Measurements from ENCODE around the gene RASGRF2.

The RASGRF2 gene

DNA sequence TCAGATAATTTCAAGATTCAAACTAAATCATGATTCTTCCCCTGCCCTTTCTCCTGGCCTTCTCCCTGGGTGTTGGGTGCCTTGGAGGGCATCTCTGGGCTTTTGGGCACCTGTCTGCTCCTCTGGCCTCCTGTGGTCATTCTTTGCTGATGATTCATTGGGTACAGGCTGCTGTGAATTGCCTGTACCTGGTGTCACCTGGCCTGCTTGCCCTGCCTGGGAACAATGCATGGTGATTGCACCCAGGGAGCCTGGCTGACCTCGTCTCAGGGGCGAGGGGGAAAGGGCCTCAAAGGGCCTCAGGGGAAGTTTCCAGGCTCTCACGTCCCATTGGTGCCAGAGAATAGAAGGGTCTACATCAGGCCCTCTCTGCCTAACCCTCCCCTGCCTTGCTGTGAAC, 252.9 kb downstream of the RASGRF2 start:
- peak; percentile 76 for DNase-seq

DNA sequence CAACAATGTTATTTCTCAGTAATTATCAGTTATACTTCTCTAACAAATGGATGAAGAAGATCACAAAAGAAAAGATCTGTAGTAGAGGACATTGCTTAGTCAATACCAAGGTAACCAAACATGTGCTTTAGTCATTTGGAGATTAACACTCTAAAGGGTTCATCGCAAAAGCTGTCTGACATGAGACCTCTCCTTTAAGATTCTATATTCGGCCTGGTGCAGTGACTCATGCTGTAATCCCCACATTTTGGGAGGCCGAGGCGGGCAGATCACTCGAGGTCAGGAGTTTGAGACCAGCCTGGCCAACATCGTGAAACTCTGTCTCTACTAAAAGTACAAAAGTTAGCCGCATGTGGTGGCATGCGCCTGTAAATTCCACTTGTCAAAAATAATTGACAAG, 254.7 kb downstream of the RASGRF2 start:
- DNase-seq: no peak

DNA sequence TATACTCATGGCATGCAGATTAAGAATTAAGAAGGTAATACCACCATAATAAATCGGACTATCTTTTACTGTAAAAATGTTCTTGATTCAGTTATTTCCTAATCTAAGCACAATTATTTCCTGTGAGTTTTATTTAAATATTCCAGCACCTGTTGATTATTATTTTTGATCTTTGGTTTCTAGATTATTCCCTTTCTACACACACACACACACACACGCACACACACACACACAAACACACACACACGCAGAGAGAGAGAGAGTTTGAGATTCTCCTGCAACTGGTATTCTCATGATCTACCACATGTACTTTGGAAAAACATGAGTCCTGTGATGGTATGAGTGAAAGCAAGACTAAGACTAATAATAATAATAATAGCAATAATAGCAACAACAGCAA, 256.0 kb downstream of the RASGRF2 start:
- no peak for DNase-seq

DNA sequence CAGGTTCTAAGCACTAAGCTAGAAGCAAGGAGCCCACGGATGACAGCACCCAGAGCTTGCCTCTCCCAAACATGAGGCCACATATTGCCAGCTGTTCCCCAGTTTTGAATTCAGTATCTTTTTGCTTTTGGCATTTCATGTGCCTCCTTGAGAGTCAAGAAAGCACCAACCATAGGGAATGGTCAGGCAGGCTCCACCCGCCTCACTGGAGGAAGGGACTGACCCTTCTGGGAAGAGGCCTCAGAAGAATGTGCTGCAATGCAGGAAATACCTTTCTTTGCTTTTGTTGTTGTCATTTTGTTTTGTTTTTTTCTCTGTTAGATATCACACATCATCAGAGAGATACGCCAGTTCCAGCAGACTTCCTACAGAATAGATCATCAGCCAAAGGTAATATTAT, 259.2 kb downstream of the RASGRF2 start:
- DNase-seq: no peak

DNA sequence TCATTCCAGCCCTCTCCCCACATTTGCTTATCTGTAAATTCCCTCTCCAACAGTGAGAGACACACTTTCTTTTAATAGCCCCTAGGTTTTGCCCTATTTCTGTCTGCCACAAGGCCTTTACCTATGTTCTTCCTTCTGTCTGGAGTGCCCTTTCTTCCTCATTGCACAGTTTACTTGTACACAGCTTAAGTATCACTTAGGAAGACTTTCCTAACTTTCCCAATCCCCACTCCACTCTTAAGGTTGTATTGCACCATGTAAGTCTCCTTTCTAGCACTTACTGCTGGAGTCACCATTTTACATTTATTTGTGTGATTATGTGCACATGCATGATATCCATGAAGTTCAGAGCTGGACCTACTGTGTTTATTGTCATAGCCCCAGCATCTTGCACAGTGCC, 262.1 kb downstream of the RASGRF2 start:
- no peak for DNase-seq

DNA sequence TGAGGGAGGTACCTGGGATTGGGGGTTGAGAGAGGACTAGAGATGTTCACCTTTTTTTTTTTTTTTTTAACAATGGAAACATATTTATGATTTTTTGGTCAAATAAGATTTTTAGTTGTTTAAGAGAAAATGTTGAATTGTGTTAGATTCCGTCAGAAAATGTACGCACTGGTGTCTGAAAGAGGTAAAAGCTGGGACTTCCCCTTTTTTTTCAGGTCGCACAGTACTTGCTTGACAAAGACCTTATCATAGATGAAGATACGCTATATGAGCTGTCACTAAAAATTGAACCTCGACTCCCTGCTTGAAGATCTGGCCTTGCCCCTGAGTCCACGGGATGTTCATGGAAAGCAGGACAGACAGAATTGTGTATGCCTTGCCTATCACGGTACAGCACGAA, 265.3 kb downstream of the RASGRF2 start:
- DNase-seq: no peak

DNA sequence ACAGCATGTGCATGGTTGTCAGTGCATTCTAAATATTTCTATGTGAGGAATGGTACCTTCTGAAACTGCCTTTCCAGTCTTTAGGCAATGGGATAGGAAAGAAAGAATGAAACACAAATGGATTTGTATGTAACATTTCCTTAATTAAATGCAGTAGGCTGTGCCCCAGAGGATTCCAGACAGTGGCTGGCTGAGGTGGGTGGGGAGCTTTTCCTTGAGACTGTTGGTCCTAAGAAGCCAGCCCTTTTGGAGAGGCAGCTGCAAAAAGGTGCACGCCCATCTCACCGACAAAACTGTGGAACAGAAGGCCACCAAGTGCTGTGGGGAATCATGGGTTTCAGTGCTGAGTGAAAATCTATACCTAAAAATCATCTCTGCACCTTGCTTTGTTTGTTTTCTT, 266.1 kb downstream of the RASGRF2 start:
- no peak for DNase-seq

DNA sequence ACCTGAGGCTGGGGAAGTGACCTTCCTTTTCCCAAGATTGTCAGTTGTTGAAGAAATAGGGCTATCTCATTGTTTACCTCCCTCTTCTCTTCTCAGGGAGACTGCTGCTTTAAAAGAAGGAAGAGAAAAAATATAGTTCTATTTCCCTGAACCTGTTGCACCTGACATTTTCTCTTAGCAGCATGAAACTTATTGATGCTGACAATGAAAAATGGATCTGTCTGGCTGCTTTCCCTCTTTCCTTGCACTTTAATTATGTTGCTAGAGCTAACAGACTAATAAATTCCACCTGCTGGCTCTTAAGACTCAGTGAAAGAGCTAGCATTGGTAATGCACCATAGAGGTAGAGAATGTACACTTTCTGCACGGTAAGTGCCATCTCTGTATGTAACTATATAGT, 266.8 kb downstream of the RASGRF2 start:
- DNase-seq: no peak

DNA sequence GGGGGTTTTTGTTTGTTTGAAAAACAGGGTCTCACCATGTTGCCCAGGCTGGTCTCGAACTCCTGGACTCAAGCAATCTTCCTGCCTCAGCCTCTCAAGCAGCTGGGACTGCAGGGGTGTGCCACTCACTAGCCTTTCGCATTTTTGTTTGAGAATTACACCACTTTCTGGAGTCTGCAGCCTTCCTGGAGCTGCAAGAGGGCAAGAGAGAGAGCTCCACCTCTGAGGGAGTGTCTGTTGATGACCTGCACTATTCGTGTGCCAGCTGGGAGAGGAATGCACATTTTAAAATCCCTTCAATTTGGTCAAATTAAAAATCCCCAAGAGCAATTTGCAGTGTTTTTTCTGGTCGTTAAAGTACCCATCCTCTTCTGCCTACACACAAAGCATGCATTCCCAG, 267.9 kb downstream of the RASGRF2 start:
- DNase-seq: no peak

DNA sequence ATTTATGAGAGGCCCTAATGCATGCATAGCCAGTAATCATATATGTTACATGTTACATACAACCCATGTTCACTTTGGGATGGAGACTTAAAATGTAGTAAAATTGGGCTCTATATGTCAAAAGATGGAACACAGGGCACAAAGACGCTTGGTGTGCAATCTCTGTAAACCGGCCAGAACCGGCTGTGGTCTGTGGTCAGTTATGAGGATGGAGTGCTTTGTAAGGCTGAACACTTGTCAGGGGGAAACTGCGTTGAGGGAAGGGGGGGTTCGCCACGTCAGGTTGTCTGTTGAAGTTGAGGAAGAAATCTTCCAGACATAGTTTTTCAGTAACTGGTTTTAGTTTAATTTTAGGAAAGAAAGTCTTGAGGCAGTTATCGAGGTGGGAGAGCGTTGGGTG, 270.3 kb downstream of the RASGRF2 start:
- no peak for DNase-seq

DNA sequence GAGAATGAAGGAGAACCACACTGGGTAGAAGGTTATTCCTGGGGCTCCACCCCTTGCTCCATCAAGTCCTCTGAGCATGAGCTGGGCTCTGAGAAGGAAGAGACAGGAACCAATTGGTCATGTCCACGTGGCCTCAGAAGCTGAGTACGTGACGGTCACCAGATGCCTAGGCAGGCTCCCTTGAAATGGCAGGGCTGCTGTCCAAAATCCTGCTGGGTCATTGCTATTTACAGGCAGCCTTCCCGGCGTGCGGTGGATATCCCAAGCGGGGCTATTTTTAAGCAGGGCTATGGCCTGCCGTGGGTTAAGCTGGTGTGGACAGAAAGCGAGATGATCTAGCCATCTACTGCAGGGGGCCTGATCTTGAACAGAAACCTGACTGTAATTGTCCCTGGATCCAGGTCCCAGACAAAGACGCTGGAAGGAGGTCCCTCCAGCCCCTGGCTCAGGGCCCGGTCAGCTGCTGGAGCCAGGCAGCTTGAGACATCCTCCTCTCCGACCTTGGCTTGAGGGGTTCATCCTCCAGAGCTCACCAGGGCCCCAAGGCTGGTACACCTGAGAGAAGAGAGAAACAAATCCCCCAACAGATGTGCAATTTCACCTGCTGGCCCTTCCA, 272.4 kb downstream of the RASGRF2 start:
- peak; percentile 43 for DNase-seq

DNA sequence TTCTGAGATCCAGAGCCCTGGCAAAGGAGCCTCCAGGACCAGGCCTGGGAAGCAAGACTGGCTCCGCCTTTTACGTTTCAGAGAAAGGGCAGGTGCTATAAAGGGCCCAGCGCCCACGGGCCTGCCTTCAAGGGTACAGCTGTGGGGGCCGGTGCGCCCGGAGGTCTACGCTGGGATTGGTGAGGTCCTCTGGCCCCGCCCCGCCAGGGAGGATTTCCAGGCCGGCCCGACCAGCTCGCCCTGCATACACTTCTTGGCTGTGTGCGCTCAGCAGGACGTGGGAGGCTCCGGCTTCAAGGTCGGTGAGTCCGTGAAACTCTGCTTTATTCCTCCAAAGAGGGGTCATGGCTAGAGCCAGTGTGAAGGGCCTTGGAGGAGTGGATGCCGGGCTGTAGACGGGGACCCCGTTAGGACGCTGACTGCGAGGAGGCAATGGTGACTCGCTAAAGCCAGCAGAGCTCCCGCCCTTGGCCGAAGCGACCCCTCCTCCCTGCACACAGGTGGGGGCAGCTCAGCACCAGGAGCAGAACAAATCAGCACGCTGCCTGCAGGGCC, 273.0 kb downstream of the RASGRF2 start, which contains the start of gene CKMT2:
Gene CKMT2, plus strand, starts transcription at position 243 of the 555 bp plus-strand sequence. CDS start 17,811 bp downstream, outside the sequence.
- peak; percentile 67 for DNase-seq

DNA sequence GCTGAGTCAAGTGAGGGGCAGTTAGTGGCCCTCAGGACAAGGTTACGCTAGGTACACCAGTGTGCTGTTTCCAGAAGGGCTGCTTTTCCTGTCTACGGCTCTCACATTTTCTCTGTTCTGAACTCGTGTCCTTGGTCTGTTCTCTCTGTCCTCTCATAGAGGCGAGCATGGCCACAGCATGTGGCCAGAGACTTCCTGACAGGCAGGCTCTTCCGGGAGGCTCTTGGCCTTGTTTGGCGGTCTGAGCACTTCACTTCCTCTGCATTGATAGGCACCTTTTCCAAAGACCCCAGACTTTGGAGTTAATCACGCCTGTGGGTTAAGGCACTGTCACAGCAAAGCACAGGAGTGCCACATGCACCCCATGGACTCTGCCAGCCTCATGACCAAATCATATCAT, 274.1 kb downstream of the RASGRF2 start:
- no peak for DNase-seq

DNA sequence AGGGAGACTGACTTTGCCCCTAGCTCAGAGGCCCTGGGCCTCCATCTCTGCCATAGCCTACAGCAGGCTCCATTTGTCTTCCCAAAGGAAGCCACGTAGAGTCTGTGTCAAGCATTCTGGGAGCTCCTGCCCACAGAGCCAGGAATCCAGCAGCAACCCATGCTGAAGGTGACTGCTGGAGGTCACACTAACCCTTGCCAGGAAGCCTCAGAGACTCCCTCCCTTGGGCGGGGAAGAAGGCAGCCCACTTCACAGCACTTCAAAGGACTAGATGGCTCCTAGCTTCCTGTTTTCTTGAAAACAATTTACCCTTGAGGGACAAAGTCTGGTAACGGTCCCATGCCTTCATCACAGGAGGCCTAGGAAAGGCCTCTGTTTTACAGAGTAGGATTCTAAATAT, 274.6 kb downstream of the RASGRF2 start:
- DNase-seq: no peak

DNA sequence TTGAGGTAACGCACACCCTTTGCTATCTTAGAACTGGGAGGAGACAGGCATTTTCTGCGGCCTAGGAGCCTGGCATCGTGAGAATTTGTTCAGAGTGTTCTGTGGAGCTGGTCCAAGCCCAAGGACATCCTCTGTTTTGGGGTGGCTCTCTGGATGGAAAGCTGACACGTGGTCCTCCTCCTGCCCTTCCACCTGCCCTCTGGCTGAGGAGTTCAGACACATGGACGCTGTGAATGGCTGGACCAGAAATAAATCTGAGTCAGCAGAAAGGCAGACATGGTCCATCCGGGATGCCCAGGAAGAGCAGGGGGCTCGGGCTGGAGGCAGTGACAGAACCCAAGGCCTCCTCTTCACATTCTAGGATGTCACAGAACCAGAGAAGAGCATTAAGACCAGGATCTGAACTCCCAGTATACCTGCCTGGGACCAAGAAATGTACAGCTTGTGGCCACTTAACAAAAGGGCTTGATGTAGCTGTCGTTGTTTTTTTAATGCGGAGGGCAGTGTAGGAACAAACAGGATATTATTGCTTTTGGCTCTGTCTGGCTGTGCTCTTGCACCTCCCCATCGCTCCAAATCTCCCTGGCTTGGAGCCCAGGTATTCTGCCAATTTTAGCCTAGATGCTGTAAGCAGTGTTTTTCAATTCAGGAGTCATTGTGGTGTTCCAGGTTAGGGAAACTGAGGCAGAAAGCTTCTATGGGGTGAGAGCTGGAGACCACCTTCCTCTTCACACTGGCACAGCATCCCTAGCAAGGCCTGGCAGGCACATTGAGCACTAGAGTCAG, 275.3 kb downstream of the RASGRF2 start:
- no peak for DNase-seq

DNA sequence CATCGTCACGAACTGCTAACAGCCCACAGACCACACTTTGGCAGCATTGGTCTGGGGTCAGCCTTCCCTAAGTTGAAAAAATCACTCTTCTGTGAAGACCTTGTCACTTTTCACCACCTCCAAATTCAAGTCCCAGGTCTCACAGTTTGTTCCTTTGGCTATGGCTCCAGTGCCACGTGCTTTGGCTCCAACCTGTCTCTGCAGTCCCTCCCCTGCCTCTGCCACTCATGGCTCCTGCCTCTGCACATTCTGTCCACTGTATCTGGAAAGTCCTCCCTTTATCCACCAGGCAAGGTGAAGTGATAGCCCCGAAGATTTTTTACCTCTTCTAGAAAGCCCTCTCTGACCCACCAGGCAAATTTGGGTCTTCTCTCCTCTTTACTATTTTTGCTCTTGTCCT, 278.3 kb downstream of the RASGRF2 start:
- no peak for DNase-seq

DNA sequence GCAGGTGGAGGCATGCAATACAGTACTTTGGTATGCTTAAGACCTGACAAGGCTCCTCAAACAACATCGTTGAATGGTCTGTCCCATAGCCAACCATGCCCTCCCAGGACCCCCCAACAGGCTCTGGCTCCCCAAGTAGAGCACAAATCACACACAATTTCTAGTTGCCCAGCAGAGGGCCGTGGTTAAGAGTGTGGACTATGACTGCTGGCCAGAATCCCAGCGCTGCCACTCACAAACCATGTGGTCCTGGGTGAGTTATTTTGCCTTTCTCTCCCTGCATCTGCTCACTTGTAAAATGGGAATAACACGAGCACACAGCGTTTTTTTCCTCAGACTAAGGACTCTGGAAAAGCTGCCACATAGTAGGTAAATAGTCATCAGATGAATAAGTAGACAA, 279.4 kb downstream of the RASGRF2 start:
- DNase-seq: no peak

DNA sequence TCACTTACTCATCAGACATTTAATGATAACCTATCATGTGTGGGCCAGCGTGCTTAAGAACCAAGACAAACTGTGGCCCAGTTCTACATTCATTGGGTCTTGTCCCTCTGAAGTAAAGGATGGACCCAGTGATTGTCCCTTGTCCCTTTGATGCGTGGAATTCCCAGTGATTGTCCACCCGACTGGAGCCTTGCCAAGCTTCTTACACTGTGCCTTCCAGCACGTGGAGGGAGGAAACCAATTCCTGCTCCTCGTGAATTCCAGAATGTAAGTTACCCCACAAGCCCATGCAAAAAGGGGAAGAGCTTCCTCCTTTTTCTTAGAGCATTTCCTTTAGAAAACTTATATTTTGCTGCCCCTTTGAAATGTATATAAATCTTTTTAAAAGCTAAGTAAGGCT, 280.8 kb downstream of the RASGRF2 start:
- peak; percentile 22 for DNase-seq

DNA sequence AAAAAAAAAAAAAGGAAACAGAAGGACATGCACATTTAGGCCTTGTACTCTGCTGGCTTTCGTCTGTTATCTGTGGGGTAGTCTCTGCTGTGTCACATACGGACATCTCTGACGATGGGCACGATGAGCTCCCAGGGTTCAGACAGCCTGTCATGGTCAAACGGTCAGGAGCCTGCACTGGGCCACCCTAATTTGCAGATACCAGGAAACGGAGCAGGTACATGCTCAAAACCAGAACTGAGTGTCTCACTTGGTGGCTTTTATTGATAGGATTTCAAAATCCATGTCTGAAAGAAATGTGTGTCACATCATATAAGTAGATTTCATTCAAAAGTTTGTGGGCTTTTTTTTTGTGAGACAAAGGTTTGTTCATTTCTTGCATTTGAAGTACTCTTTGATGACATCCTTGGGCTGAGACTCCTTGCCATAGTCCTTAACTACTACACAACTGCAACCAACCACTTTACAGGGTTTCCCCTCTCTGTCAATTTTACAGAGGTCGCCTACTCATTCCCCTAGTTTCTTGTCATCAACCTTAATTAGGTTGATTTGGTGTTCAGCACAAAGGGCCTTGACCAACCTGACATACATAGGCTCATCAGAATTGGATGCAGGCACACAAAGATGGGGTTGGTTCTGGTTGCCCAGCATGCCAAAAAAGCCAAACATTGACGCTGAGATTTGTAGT, 281.9 kb downstream of the RASGRF2 start:
- DNase-seq: peak; percentile 12

DNA sequence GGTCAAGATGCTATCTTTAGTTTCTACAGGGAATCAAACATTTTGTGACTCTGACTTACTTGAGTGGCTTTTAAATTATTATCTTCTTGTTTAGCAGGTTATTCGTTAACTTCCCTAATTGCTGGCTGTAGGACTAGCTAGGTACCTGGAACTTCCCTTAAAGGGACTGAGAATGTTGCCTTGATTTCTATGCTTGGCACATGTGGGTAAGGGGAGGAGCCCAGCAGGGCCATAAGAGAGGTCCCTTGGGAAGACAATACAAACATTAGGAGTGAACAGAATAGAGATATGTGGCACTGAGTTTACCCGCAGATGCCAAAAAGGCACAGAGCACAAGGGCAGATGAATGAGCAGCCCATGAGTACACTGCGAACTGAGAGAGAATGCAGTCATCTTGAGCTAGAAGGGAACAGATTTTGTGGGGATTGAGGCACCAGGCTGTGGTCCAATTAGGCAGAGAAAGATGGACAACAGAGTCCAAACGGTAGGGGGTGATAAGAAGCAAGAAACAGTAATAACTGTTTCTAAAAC, 282.8 kb downstream of the RASGRF2 start:
- DNase-seq: peak; percentile 91

DNA sequence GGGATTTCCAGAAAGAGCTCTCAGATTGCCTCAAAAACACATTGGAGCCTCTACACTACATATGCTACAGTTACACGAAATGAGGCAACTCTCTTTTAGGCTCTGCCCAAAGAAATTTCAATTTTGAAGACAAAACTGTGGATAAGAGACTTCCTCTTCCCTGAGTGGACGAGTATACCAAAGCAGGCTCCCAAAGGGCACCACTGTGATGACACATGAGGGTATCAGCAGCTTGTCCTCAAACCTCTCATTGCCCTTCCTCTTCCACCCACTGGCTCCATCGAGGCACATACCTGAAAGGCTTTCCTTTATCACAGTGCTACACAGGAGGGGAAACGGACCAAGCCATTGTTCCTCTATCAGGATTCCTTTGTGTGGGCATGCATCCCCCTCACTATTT, 284.3 kb downstream of the RASGRF2 start:
- no peak for DNase-seq

DNA sequence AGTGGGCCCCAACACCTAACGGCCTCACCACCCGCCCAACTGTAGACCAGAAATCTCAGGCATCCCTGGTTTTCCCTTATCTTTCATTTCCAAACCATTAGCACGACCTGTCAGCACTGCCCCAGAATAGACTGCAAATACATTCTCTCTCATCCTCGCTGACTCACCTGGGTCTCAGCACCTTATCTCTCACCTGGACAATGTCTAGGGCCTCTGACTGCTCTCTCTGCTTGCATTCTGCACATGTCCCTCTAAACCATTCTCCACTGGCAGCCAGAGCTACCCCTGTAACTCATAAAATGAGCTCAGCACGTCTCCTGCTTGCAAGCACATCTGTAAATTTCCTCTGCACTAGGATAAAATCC, 285.7 kb downstream of the RASGRF2 start:
- no peak for DNase-seq

DNA sequence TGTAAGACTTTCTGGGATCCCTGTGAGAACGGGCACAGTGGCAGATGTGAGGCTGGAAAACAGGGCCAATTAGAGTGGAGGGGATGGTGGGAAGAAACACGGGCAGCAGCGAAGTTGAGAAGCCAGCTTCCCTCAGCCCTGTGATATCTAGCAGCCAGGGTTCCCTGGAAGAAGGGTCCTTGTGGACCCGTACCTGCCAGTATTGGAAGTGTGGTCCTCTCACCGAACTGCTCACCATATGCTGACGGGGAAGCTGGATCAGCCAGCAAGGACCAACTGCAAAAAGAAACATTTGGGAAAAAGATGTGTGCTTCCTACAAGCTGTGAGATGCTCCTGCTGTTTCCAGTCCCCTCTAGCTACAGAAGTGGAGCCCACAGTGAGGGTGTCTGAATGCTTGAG, 286.5 kb downstream of the RASGRF2 start:
- DNase-seq: no peak
